GM06990 (cell line): ENCODE measurements around the gene CFAP65.

Experiments used
- DNase-seq: peaks from one replicate; pipeline ENCODE4 v3.0.0-alpha.2; 2011; ENCODE audit not compliant: insufficient read length; ENCODE audit errors: extremely low read depth
- H3K27me3 ChIP-seq: replicated peaks from 2 replicates; pipeline ENCODE4 v1.6.0; 2011; ENCODE audit warnings: low read length; ENCODE audit not compliant: control insufficient read depth, insufficient read depth
- H3K36me3 ChIP-seq: 2 replicates; pipeline ENCODE4 v1.5.1; 2011; ENCODE audit warnings: low read length; ENCODE audit not compliant: control insufficient read depth, insufficient read depth
- H3K4me3 ChIP-seq: replicated peaks from 2 replicates; pipeline ENCODE4 v1.5.1; 2011; ENCODE audit warnings: low read depth, mild to moderate bottlenecking, control low read depth, low read length
- CTCF ChIP-seq: IDR thresholded peaks from 2 replicates; pipeline ENCODE4 v1.5.1; 2011; ENCODE audit warnings: low read length, control low read depth, mild to moderate bottlenecking, inconsistent platforms; ENCODE audit not compliant: insufficient read depth, poor library complexity, severe bottlenecking

Gene CFAP65

GRCh38 chr2:219054956-219055903 lies 13.9 kb upstream of the CFAP65 start:
- no peak for DNase-seq
- Histone ChIP-seq H3K36me3 (no peaks in the 10 kb centered on the region), H3K4me3 (no peak overlapping the region), H3K27me3 (no peaks in the 10 kb centered on the region; the same call in none of the 2 replicates)
- TF ChIP-seq CTCF, result no peak

GRCh38 chr2:219049282-219049681 lies 8.0 kb upstream of the CFAP65 start:
- H3K36me3 ChIP-seq, result no peaks in the 10 kb centered on the region
- TF ChIP-seq CTCF, result no peak
- no peak for DNase-seq
- no peaks in the 10 kb centered on the region; the same call in 1 of the 2 replicates for H3K27me3 ChIP-seq
- H3K4me3 ChIP-seq, result no peak overlapping the region

GRCh38 chr2:219045937-219046550 lies 4.7 kb upstream of the CFAP65 start:
- Histone ChIP-seq H3K36me3 (no peaks in the 10 kb centered on the region), H3K4me3 (no peak overlapping the region), H3K27me3 (no peaks in the 10 kb centered on the region; the same call in 1 of the 2 replicates)
- no peak for TF ChIP-seq CTCF
- no peak for DNase-seq

GRCh38 chr2:219042750-219043149 lies 1.4 kb upstream of the CFAP65 start:
- no peak for DNase-seq
- TF ChIP-seq CTCF, result no peak
- Histone ChIP-seq H3K4me3 (no peak overlapping the region), H3K36me3 (no peaks in the 10 kb centered on the region), H3K27me3 (no peaks in the 10 kb centered on the region; the same call in 1 of the 2 replicates)

- Histone ChIP-seq H3K4me3 (no peak overlapping the region), H3K36me3 (no peaks in the 10 kb centered on the region), H3K27me3 (no peaks in the 10 kb centered on the region; the same call in 1 of the 2 replicates)
- TF ChIP-seq CTCF, result no peak
- DNase-seq, result no peak
These were observed 841 bp upstream of the CFAP65 start for GRCh38 chr2:219042157-219042556.
